Pancreas (tissue), 10 donors: Measurements from ENCODE around the gene TMEM145. TPM values are rescaled to one million over a fixed set of nuclear protein-coding genes. Genes with fewer than 3 reads are reported as not detected.
A peak's percentile ranks its signal among the peaks of the same experiment; 100 is the strongest.

ENCODE experiments used
- ATAC-seq, 4 donors: fragments of 200-7000 bp; cut with Tn5 transposase; one replicate each; pipeline versions ENCODE4 v1.8.0 to v1.9.1; 2020; ENCODE audit warnings: mild to moderate bottlenecking in 4 of 4, moderate library complexity in 4 of 4
- DNase-seq, 6 donors: peaks; one replicate each; pipeline ENCODE4 v3.0.0-alpha.2; 2020
- FAIRE-seq: peaks from 2 replicates; lab custom pipeline; 2012; peaks lifted over from hg19 to GRCh38; lab: Jason Lieb, UNC
- H3K27ac ChIP-seq, 4 donors: fragments of 200-600 bp; sonication (generic); 1 replicate in 3 of 4; 2 replicates in 1 of 4; pipeline versions ENCODE4 v1.5.0 to v1.8.0; 2020
- H3K27me3 ChIP-seq, 4 donors: fragments of 200-600 bp; one replicate each; pipeline ENCODE4 v1.8.0; 2021
- H3K36me3 ChIP-seq, 3 donors: fragments of 200-600 bp; sonication (generic) in 1 of 3; one replicate each; pipeline versions ENCODE4 v1.5.0 to v1.8.0; 2020 to 2021
- H3K4me1 ChIP-seq, 3 donors: fragments of 200-600 bp; one replicate each; pipeline ENCODE4 v1.8.0; 2021
- H3K4me3 ChIP-seq, 4 donors: fragments of 200-600 bp; sonication (generic) in 2 of 4; one replicate each; pipeline versions ENCODE4 v1.5.0 to v1.8.0; 2020 to 2021
- H3K9me3 ChIP-seq, 4 donors: fragments of 200-600 bp; one replicate each; pipeline ENCODE4 v1.8.0; 2021
- CTCF ChIP-seq, 4 donors: fragments of 200-600 bp; sonication (generic) in 3 of 4; IDR thresholded peaks; one replicate each; pipeline versions ENCODE4 v1.5.0 to v1.8.0; 2021; ENCODE audit warnings: antibody characterized with exemption in 4 of 4
- WGBS, 2 donors: extraction: QIAGEN DNeasy Blood & Tissue Kit; methylation state at CpG; one replicate each; pipeline ENCODE4 v1.1.7; 2013; 5-methylcytosine and 5-hydroxymethylcytosine counted together
- intact Hi-C, 3 donors: fragments of 100-400 bp; cut with DNase I; formaldehyde crosslinking; loops; one replicate each; pipeline versions ENCODE4 v1.11.1 to v1.14.2; 2022
- polyA plus RNA-seq, 2 donors: library from polyadenylated mRNA; stranded (reverse); fragments of 200-250 nt; gene quantifications; one replicate each; pipeline ENCODE4 v1.2.3, GENCODE V29; 2013
- total RNA-seq, 6 donors: library from RNA; stranded (reverse); fragmentation: NEBNext Ultra II Directional in 4 of 6; extraction: Animal tissue kit (Norgen Biotek cat#: 25700) in 4 of 6; gene quantifications; one replicate each; pipeline versions ENCODE4 v1.2.1 to v1.2.4, GENCODE V29; 2021 to 2023
- donor health status: healthy with polysubstance abuse.
- donor health status: DM: no; HTN: no; CAD: no; lungs with moderate emphysema.
- donor health status: DM: no; HTN: no; CAD: no.
- donor health status: control.
- donor health status: control.
- donor health status: Bipolar disorder and iron deficiency.
- donor health status: DM: yes; HTN: yes; CAD: no.
- donor health status: DM: no; HTN: no; CAD: no.
- donor health status: DM: no; HTN: no; CAD: no.
- donor health status: DM: yes; HTN: yes; CAD: no.

TMEM145 gene
- total and polyA plus RNA-seq, 8 donors = 0.46 to 8.2 (median 1.0) TPM

DNA sequence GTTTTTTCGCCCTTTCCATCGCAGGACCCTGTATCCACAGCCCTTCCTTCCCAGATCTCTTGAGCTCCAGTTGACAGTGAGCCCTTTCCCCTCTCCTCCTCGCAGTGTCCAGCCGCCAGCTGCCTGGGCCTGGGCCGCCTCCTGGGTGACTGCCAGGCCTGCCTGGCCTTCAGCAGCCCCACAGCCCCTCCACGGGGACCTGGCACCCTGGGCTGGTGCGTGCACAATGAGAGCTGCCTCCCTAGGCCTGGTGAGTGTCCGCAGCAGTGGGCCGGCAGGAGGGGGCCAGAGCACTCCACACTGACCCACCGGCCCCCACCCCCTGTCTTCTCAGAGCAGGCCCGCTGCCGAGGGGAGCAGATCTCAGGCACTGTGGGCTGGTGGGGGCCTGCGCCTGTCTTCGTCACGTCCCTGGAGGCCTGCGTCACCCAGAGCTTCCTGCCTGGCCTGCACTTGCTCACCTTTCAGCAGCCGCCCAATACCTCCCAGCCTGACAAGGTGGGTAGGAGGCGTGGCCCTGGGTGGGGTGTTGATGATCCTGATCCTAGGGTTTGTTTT lies 31.3 kb downstream of the TMEM145 start:
- no peak overlapping the region for H3K27ac ChIP-seq
- no peaks in the 10 kb centered on the region for H3K4me1 ChIP-seq
- H3K9me3 ChIP-seq = no peaks in the 10 kb centered on the region
- intact Hi-C loops = no loop called here
- TF ChIP-seq CTCF (IDR thresholded peaks at IDR 0.05) = no peak
- WGBS, 2 donors = 91 to 93% methylated on average over 18 of the region's 18 CpGs
- ATAC-seq (no peak), DNase-seq (no peak), FAIRE-seq (no peak)
- no peak overlapping the region for H3K4me3 ChIP-seq
- H3K27me3 ChIP-seq = no peaks in the 10 kb centered on the region
- no peaks in the 10 kb centered on the region for H3K36me3 ChIP-seq

DNA sequence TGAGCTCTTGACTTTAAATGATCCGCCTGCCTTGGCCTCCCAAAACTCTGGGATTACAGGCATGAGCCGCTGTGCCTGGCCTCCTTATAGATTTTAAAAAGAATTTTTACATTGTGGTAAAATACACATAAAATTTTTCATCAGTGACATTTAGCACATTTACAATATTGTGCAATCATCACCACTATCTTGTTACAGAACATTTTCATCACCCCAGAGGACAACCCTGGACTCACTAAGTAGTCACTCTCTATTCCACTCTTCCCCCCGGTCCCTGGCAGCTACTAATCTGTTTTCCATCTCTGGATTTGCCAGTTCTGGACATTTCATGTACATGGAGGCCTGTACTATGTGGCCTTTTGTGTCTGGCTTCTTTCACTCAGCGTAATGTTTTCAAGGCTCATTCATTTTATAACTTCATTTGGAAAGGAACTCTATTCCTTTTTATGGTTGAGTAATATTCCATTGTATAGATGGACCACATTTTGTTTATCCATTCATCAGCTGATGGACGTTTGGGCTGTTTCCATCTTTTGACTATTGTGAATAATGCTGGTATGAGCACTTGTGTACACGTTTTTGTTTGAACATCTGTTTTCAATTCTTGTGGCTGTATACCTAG lies 32.2 kb downstream of the TMEM145 start:
- DNase-seq = no peak
- TF ChIP-seq CTCF (IDR thresholded peaks at IDR 0.05) = no peak
- no peaks in the 10 kb centered on the region for H3K27me3 ChIP-seq
- no peak overlapping the region for H3K27ac ChIP-seq
- no peak for ATAC-seq
- no peaks in the 10 kb centered on the region for H3K36me3 ChIP-seq
- 82 to 88% methylated on average over 6 of the region's 6 CpGs for WGBS, 2 donors
- H3K4me3 ChIP-seq = no peak overlapping the region
- H3K4me1 ChIP-seq = no peaks in the 10 kb centered on the region
- FAIRE-seq = no peak
- no peaks in the 10 kb centered on the region for H3K9me3 ChIP-seq
- intact Hi-C loops = no loop called here

DNA sequence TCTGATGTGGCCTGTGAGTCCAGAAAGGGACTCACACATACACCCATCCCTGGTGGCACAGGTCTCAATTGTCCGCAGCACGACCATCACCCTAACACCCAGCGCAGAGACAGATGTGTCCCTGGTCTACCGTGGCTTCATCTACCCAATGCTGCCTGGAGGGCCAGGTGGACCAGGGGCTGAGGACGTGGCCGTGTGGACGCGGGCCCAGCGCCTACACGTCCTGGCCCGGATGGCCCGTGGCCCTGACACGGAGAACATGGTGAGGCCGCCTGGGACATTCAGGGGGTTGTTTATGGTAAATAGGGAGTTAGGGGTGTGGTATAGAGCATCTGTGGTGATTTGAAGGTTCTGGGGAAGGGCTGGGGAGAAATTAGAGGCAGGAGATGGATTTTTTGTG lies 35.1 kb downstream of the TMEM145 start:
- no peak for ATAC-seq

GRCh38 chr19:42349378-42350107 lies 36.4 kb downstream of the TMEM145 start:
- 93 to 96% methylated on average over 14 of the region's 14 CpGs for WGBS, 2 donors

More for the DNA sequence above, 35.1 kb downstream of the TMEM145 start:
- Histone ChIP-seq H3K27ac (no peak overlapping the region), H3K4me1 (no peaks in the 10 kb centered on the region), H3K27me3 (no peaks in the 10 kb centered on the region), H3K4me3 (no peak overlapping the region), H3K36me3 (peaks cover 0 to 7% (median 0%) of the 10 kb centered on the region in 3 donors), H3K9me3 (no peaks in the 10 kb centered on the region)
- DNase-seq (no peak), FAIRE-seq (no peak)
- intact Hi-C loops = no loop called here
- 95% methylated on average over 14 of the region's 14 CpGs for WGBS, 2 donors
- TF ChIP-seq CTCF (IDR thresholded peaks at IDR 0.05) = no peak

More at GRCh38 chr19:42349378-42350107, 36.4 kb downstream of the TMEM145 start:
- no peaks in the 10 kb centered on the region for H3K9me3 ChIP-seq
- no peaks in the 10 kb centered on the region for H3K4me1 ChIP-seq
- intact Hi-C loops = no loop called here
- H3K4me3 ChIP-seq = no peak overlapping the region
- no peak for TF ChIP-seq CTCF (IDR thresholded peaks at IDR 0.05)
- no peaks in the 10 kb centered on the region for H3K27me3 ChIP-seq
- DNase-seq (peak in 1 of 6 donors; percentile 31), ATAC-seq (no peak), FAIRE-seq (no peak)
- H3K36me3 ChIP-seq = peaks cover 0 to 7% (median 0%) of the 10 kb centered on the region in 3 donors
- H3K27ac ChIP-seq = no peak overlapping the region
